Measurements from ENCODE around the gene RAP1A.
"Not testable (repeated sequence)": the region's sequence is repeated elsewhere in the genome, so short reads cannot be mapped to it uniquely, and the experiment has no call there.

Gene RAP1A

GRCh38 chr1:111603979-111604378 is 15.6 kb upstream of the RAP1A start:
- no peak overlapping the region for H3K4me3 ChIP-seq (ENCODE audit: low read depth, low read length)
- no peaks in the 10 kb centered on the region for H3K27me3 ChIP-seq (ENCODE audit: insufficient read depth, low read depth, severe bottlenecking)
- TF ChIP-seq CTCF (IDR thresholded peaks at IDR 0.05; ENCODE audit: low read depth, low read length), result no peak
- H3K9me3 ChIP-seq (ENCODE audit: severe bottlenecking), result no peaks in the 10 kb centered on the region
- no peak overlapping the region for H3K27ac ChIP-seq
- H3K36me3 ChIP-seq, result no peaks in the 10 kb centered on the region
- DNase-seq, result no peak

- no peak for DNase-seq
- Histone ChIP-seq H3K27ac (no peak overlapping the region), H3K36me3 (no peaks in the 10 kb centered on the region), H3K9me3 (ENCODE audit: severe bottlenecking) (no peaks in the 10 kb centered on the region), H3K4me3 (ENCODE audit: low read depth, low read length) (no peak overlapping the region), H3K27me3 (ENCODE audit: insufficient read depth, low read depth, severe bottlenecking) (no peaks in the 10 kb centered on the region)
- TF ChIP-seq CTCF (IDR thresholded peaks at IDR 0.05; ENCODE audit: low read depth, low read length), result no peak
Measured at GRCh38 chr1:111604931-111605330, 14.7 kb upstream of the RAP1A start.

- no peak overlapping the region for H3K4me3 ChIP-seq (ENCODE audit: low read depth, low read length)
- no peak for DNase-seq
- no peak overlapping the region for H3K27ac ChIP-seq
- H3K9me3 ChIP-seq (ENCODE audit: severe bottlenecking), result no peaks in the 10 kb centered on the region
- no peaks in the 10 kb centered on the region for H3K27me3 ChIP-seq (ENCODE audit: insufficient read depth, low read depth, severe bottlenecking)
- no peak for TF ChIP-seq CTCF (IDR thresholded peaks at IDR 0.05; ENCODE audit: low read depth, low read length)
- no peaks in the 10 kb centered on the region for H3K36me3 ChIP-seq
Measured at GRCh38 chr1:111605576-111605975, 14.0 kb upstream of the RAP1A start.

GRCh38 chr1:111606457-111607215 is 13.0 kb upstream of the RAP1A start:
- H3K4me3 ChIP-seq (ENCODE audit: low read depth, low read length); H3K9me3 ChIP-seq (ENCODE audit: severe bottlenecking); DNase-seq; H3K27me3 ChIP-seq (ENCODE audit: insufficient read depth, low read depth, severe bottlenecking); H3K36me3 ChIP-seq: not testable (repeated sequence)
- H3K27ac ChIP-seq, result peak overlapping the region; percentile 31; the same call in 1 of the 2 replicates

GRCh38 chr1:111608528-111608927 is 11.1 kb upstream of the RAP1A start:
- not testable (repeated sequence) for H3K27me3 ChIP-seq (ENCODE audit: insufficient read depth, low read depth, severe bottlenecking); H3K27ac ChIP-seq; DNase-seq; H3K4me3 ChIP-seq (ENCODE audit: low read depth, low read length); H3K9me3 ChIP-seq (ENCODE audit: severe bottlenecking); H3K36me3 ChIP-seq

GRCh38 chr1:111611986-111612385 is 7.6 kb upstream of the RAP1A start:
- Histone ChIP-seq H3K9me3 (ENCODE audit: severe bottlenecking) (no peaks in the 10 kb centered on the region), H3K27ac (no peak overlapping the region), H3K4me3 (ENCODE audit: low read depth, low read length) (no peak overlapping the region), H3K27me3 (ENCODE audit: insufficient read depth, low read depth, severe bottlenecking) (no peaks in the 10 kb centered on the region), H3K36me3 (no peaks in the 10 kb centered on the region)
- DNase-seq, result no peak
- TF ChIP-seq CTCF (IDR thresholded peaks at IDR 0.05; ENCODE audit: low read depth, low read length), result no peak
